ENCODE data around the gene KIF21A.

Gene KIF21A

GRCh38 chr12:39393890-39394289, 49.0 kb downstream of the KIF21A start:
- DNase-seq (ENCODE audit: low read depth, low spot score) = no peak
- POLR2A ChIA-PET = no interaction called here
- H3K4me3 ChIP-seq (ENCODE audit: low read depth, low read length) = no peak overlapping the region
- TF ChIP-seq CTCF (IDR thresholded peaks at IDR 0.05; ENCODE audit: insufficient read depth, low read length, missing control alignments) = no peak
- CTCF ChIA-PET = no interaction called here

GRCh38 chr12:39393179-39393578, 49.7 kb downstream of the KIF21A start:
- ChIA-PET POLR2A (no interaction called here), CTCF (no interaction called here)
- H3K4me3 ChIP-seq (ENCODE audit: low read depth, low read length) = no peak overlapping the region
- TF ChIP-seq CTCF (IDR thresholded peaks at IDR 0.05; ENCODE audit: insufficient read depth, low read length, missing control alignments) = no peak
- no peak for DNase-seq (ENCODE audit: low read depth, low spot score)

- no peak overlapping the region for H3K4me3 ChIP-seq (ENCODE audit: low read depth, low read length)
- CTCF ChIA-PET = no interaction called here
- POLR2A ChIA-PET = no interaction called here
- no peak for TF ChIP-seq CTCF (IDR thresholded peaks at IDR 0.05; ENCODE audit: insufficient read depth, low read length, missing control alignments)
- no peak for DNase-seq (ENCODE audit: low read depth, low spot score)
Measured at GRCh38 chr12:39392154-39392925, 50.6 kb downstream of the KIF21A start.

GRCh38 chr12:39390752-39391151, 52.2 kb downstream of the KIF21A start:
- no peak for DNase-seq (ENCODE audit: low read depth, low spot score)
- TF ChIP-seq CTCF (IDR thresholded peaks at IDR 0.05; ENCODE audit: insufficient read depth, low read length, missing control alignments) = no peak
- CTCF ChIA-PET = no interaction called here

GRCh38 chr12:39389399-39390150, 53.3 kb downstream of the KIF21A start:
- TF ChIP-seq CTCF (IDR thresholded peaks at IDR 0.05; ENCODE audit: insufficient read depth, low read length, missing control alignments) = no peak
- CTCF ChIA-PET = no interaction called here
- DNase-seq (ENCODE audit: low read depth, low spot score) = no peak
- H3K4me3 ChIP-seq (ENCODE audit: low read depth, low read length) = no peak overlapping the region
- POLR2A ChIA-PET = no interaction called here

More at GRCh38 chr12:39390752-39391151, 52.2 kb downstream of the KIF21A start:
- POLR2A ChIA-PET = no interaction called here
- no peak overlapping the region for H3K4me3 ChIP-seq (ENCODE audit: low read depth, low read length)

- CTCF ChIA-PET = no interaction called here
Measured at GRCh38 chr12:39386335-39386734, 56.6 kb downstream of the KIF21A start.

More at GRCh38 chr12:39386335-39386734, 56.6 kb downstream of the KIF21A start:
- POLR2A ChIA-PET = no interaction called here
- H3K4me3 ChIP-seq (ENCODE audit: low read depth, low read length) = no peak overlapping the region
- no peak for DNase-seq (ENCODE audit: low read depth, low spot score)
- no peak for TF ChIP-seq CTCF (IDR thresholded peaks at IDR 0.05; ENCODE audit: insufficient read depth, low read length, missing control alignments)

Data from AG04449 (cell line).